ENCODE data around the gene HERC6.
A peak's percentile ranks its signal among the peaks of the same experiment; 100 is the strongest.
"Not testable (repeated sequence)": the region's sequence is repeated elsewhere in the genome, so short reads cannot be mapped to it uniquely, and the experiment has no call there.

Gene HERC6

GRCh38 chr4:88378691-88379559 lies at the start of gene HERC6:
Gene HERC6 (plus strand): TSS chr4:88378852. CDS start chr4:88378922, 70 bp downstream.
- peak; percentile 92 for DNase-seq

- no peak for DNase-seq
These were observed 44.8 kb upstream of the HERC6 start for GRCh38 chr4:88333741-88334405.

GRCh38 chr4:88335092-88335665 lies 43.5 kb upstream of the HERC6 start:
- no peak for DNase-seq

- no peak for DNase-seq
These were observed 37.1 kb upstream of the HERC6 start for GRCh38 chr4:88341227-88342192.

GRCh38 chr4:88346902-88347301 lies 31.8 kb upstream of the HERC6 start:
- DNase-seq, result not testable (repeated sequence)

- DNase-seq, result not testable (repeated sequence)
These were observed 29.9 kb upstream of the HERC6 start for GRCh38 chr4:88348761-88349160.

GRCh38 chr4:88350786-88351185 lies 27.9 kb upstream of the HERC6 start:
- DNase-seq, result no peak

GRCh38 chr4:88352062-88352740 lies 26.5 kb upstream of the HERC6 start:
- no peak for DNase-seq

- DNase-seq, result no peak
These were observed 25.3 kb upstream of the HERC6 start for GRCh38 chr4:88353324-88353723.

GRCh38 chr4:88356771-88357170 lies 21.9 kb upstream of the HERC6 start:
- no peak for DNase-seq

- DNase-seq, result no peak
These were observed 21.4 kb upstream of the HERC6 start for GRCh38 chr4:88357262-88357661.

GRCh38 chr4:88359558-88359957 lies 19.1 kb upstream of the HERC6 start:
- DNase-seq, result no peak

- no peak for DNase-seq
These were observed 18.4 kb upstream of the HERC6 start for GRCh38 chr4:88360256-88360655.

GRCh38 chr4:88360791-88361190 lies 17.9 kb upstream of the HERC6 start:
- no peak for DNase-seq

- not testable (repeated sequence) for DNase-seq
These were observed 17.4 kb upstream of the HERC6 start for GRCh38 chr4:88361217-88361773.

- DNase-seq, result no peak
These were observed 12.2 kb upstream of the HERC6 start for GRCh38 chr4:88366460-88366859.

GRCh38 chr4:88367826-88368225 lies 10.8 kb upstream of the HERC6 start:
- DNase-seq, result no peak

GRCh38 chr4:88369180-88369812 lies 9.4 kb upstream of the HERC6 start:
- DNase-seq, result peak; percentile 49

- no peak for DNase-seq
These were observed 2.5 kb downstream of the HERC6 start for GRCh38 chr4:88381123-88381522.

- DNase-seq, result no peak
These were observed 4.0 kb downstream of the HERC6 start for GRCh38 chr4:88382621-88383020.

- no peak for DNase-seq
These were observed 11.5 kb downstream of the HERC6 start for GRCh38 chr4:88390128-88390527.
